Fibroblast of skin of right biceps (primary cell): ENCODE measurements around the gene CTAGE4.
"Not testable (repeated sequence)": the region's sequence is repeated elsewhere in the genome, so short reads cannot be mapped to it uniquely, and the experiment has no call there.

ENCODE experiments used
- DNase-seq: peaks from one replicate; pipeline ENCODE4 v3.0.0-alpha.2; 2013

Gene CTAGE4

GRCh38 chr7:144218581-144218980 is 35.3 kb downstream of the CTAGE4 start:
- not testable (repeated sequence) for DNase-seq

DNA sequence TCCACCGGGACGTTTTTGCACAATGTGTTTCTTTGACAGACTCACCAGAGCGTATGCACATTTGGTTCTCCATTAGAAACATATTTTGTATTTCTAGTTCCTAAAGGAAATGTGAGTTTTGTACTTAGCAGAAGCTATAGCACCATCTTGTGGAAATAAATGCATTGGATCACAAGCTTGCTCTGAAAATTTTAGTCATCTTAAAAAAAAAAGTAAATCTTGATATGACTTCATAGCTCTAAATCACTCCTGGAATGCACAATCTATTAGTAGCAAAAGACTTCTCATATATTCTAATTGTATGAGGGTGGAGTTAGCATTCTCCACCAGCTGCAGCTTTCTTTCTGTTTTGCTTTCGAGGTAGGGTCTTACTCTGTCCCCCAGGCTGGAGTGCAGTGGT is 35.9 kb downstream of the CTAGE4 start:
- DNase-seq: not testable (repeated sequence)

DNA sequence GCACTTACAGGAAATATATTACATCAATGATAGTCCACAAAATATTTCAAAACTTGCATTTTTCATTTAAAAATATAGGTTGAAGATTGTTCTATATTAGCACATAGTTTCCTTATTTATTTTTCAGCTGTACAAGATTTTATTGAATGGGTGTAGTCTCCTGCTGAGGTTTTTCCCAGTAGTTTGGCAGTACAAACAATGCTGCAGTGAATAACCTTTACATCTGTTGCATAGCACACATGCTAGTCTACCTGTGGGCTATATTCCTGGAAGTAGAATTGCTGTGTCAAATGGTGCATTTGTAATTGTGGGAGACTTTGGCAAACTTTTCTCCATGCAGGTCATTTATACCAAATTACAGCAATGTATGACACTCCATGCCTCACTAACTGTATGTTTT is 37.3 kb downstream of the CTAGE4 start:
- not testable (repeated sequence) for DNase-seq

DNA sequence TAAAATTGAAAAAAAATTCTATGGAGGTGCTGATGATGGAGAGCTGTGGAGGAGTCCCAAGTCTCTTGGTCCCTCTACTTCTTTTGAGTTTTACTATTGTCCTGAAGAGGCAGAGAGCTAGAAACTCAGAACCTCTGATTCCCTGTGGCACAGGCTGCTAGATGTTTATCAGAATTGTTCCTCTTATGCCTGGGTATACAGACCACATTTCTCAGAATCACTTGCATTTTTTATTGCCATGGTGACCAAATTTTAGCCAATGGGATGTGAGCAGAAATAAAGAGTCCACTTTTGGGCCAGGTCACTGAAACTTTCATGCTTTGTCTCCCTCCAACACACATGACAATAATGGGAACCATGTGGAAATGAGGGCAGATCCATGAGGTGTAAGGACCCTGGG is 40.4 kb downstream of the CTAGE4 start:
- not testable (repeated sequence) for DNase-seq

DNA sequence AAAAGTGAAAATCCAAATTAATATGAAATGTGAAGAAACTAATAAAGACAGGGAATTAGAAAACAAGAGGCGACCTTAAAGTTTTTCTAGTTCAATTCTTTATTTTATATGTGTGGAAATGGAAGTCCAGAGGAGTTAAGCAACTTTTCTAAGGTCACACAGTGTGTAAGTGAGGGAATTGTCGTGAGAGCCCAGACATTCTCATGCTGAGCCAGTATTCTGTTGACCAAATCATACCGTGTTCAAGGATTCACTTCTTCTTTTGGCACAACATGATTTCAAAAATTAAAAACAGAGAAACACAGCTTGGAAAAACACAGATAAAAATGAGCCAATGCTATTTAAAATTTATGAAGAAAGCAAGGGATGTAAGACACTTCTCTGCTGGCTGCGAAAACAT is 43.6 kb downstream of the CTAGE4 start:
- DNase-seq: not testable (repeated sequence)

GRCh38 chr7:144228810-144229209 is 45.5 kb downstream of the CTAGE4 start:
- DNase-seq: not testable (repeated sequence)

DNA sequence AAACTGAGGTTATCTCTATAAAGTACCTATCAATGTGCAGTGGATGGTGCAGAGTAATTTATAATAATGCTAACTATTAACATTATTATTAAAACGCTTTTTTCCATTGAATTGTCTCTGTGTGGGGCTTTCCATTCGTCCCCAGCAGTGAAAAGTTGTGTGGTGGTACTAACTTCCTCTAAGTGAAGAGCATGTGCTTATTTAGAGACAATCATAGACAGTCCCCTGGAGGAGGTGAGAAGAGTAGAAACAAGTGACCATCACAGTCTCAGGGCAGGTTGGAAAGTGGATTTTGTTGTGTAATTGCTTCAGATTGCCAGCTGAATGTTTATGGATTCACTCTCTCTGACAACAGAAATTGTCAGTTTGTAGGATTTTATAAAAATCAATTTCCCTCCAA is 47.8 kb downstream of the CTAGE4 start:
- not testable (repeated sequence) for DNase-seq

DNA sequence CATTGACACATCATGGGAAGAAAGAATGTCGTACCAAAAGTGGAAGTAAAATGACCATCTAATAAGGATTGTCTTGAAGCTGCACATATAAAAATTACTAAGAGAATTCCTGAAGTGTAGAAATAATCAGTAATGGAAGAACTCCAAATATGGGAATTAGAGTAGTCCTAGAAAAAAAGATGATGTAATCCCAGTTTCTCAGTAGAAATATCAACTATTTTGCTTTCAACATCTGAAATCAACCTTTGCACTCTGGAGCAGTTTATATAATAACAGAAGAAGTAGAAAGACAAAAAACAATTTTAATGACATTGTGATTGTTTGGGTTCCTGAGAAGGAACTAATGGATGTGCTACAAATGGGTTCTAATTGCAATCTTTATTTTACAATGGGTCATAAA is 49.8 kb downstream of the CTAGE4 start:
- DNase-seq: not testable (repeated sequence)
